MV-4-11 (cell line): Measurements from ENCODE around the gene STAU1.
A peak's percentile ranks its signal among the peaks of the same experiment; 100 is the strongest.
"Not testable (repeated sequence)": the region's sequence is repeated elsewhere in the genome, so short reads cannot be mapped to it uniquely, and the experiment has no call there.

Experiments used
- DNase-seq: peaks from one replicate; lab custom pipeline; 2025; lab: John Stamatoyannopoulos, UW

STAU1 gene

GRCh38 chr20:49203746-49204145 lies 15.6 kb upstream of the STAU1 start:
- no peak for DNase-seq

DNA sequence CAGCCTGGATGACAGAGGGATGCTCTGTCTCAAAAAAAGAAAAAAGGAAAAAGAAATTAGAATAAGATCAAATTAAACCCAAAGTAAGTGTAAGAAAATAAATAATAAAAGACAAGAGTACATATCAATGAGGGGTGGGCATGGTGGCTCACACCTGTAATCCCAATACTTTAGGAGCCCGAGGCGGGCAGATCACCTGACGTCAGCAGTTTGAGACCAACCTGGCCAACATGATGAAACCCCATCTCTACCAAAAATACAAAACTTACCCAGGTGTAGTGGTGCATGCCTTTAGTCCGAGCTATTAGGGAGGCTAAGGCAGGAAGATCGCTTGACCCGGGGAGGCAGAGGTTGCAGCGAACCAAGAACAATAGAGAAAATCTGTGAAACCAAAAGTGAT lies 14.9 kb upstream of the STAU1 start:
- no peak for DNase-seq

GRCh38 chr20:49199729-49200293 lies 11.7 kb upstream of the STAU1 start:
- DNase-seq: no peak

GRCh38 chr20:49192944-49193518 lies 4.9 kb upstream of the STAU1 start:
- not testable (repeated sequence) for DNase-seq

DNA sequence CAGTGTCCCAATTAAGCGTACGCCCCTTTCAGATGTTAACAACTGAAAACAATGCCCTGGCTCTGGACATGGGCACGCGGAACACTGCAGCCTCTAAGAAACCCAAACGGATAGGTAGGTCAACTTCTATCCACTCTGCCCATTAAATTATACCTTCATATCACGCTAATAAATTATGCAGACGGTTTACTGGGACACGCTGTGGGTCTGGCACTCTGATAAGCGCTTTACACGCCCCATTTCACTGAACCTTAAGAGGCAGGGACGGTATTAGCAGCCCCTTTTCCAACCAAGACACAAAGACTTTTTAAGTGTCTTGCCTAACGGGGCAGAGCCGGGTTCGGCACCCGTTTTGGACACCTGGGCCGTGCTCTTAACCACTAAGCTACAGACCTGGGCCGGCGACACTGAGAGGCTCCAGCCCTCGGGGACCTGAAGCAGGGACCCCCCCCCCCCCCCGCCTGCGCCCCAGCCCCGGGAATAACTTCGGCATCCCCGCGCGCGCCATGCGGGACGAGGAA lies 744 bp downstream of the STAU1 start:
- DNase-seq: no peak

GRCh38 chr20:49186535-49187329 lies 1.4 kb downstream of the STAU1 start:
- DNase-seq: peak; percentile 56

- DNase-seq: no peak
Measured at GRCh38 chr20:49185071-49185761, 2.9 kb downstream of the STAU1 start.

DNA sequence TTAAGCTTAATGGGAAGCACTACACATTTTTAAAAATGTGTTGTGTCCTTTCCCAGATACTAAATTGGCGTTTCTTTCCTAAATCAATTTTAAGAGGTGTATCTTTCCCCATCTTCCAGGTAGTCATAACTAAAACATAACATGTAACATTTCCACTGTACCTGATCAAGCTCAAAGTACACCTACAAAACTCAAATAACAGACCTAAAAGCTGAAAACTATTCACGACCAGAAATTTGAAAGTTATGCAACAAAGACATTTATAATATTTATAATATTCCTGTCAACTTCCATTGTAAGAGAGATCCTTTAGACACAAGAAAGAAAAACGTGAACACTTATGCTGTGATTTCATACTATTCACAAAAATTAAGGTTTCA lies 3.5 kb downstream of the STAU1 start:
- no peak for DNase-seq

DNA sequence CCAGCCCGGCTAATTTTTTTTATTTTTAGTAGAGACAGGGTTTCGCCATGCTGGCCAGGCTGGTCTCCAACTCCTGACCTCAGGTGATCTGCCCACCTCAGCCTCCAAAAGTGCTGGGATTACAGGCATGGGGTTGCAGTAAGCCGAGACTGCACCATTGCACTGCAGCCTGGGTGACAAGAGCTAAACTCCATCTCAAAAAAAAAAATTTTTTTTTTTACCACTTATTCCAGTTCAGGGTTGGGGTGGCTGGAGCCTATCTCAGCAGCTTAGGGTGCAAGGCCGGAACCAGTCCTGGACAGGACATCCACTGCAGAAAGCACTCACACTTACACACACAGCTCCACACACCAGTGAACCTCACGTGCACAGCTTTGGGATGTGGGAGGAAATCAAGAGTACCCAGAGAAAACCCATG lies 4.0 kb downstream of the STAU1 start:
- not testable (repeated sequence) for DNase-seq

GRCh38 chr20:49183444-49183843 lies 4.7 kb downstream of the STAU1 start:
- no peak for DNase-seq

- DNase-seq: no peak
Measured at GRCh38 chr20:49181265-49181877, 6.8 kb downstream of the STAU1 start.

DNA sequence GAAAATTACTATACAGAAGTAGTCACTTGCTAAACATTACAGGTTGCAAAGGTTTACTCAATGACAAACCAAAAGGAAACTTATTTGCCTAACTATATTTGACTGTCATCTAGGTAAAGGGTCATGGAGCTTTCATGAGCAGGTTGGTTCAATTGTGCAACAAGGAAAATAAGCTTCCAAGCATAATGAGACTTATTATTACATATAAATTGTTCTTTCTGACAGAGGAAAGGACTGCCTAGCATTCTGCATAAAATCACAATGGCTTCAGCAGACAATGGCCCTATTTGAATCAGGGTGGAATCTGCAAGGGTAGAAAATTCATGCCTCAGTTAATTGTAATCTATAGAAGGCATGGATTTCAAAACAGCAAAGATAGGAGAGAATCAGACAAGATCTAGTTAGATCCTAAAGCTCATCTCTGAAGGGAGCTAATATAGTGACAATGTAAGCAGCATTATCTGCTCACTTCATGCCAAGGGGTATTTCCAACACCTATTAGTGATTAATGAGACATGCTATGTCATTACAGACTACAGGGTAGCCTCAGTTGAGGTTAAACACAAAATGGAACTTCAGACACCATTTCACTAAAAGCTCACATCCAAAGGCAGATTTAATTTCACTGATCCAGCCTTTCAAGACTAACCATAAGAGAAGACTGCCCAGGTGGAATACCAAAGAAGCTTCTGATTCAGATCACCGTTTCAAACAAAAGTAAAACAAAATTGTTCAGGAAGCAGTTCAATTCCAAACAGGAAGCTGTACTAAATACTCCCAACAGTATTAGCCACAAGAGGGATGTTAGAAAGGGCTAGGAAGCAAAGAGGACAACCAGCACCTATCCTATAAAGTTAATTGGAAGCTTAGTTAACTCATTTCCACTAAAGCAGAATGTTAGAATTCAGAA lies 8.5 kb downstream of the STAU1 start:
- DNase-seq: no peak

DNA sequence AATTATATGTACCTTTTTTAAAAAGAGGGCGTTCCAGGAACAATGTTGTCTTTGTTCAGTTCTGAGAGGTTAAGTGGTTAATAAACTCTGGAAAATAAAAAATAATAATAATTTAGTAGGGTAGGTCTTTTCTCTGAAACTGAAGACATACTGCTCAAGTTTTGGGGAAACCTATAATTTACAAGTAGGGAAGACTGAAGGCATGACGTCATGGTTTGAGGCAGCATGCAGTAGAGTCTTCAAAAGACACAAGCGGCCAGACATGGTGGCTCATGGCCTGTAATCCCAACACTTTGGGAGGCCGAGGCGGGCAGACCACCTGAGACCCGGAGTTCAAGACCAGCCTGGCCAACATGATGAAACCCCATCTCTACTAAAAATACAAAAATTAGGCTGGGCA lies 14.0 kb downstream of the STAU1 start:
- DNase-seq: no peak

DNA sequence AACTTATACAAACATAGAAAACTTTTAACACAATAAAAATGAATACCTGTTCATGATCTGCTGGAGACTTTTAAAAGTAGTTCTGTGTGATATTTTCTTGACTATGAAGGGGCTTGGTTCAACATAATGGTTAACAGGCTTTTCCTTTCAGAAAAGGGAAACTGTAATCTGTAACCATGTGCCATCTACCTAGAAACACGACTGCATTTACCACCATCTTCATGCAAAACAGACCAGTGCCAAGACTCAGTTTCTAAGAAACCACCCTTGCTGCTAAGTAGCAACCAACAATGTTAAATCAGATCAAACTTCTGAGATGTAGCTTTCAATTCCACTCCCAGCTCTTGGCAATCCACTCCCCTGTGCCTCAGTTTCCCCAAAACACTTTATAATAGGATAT lies 15.7 kb downstream of the STAU1 start:
- no peak for DNase-seq

- DNase-seq: no peak
Measured at GRCh38 chr20:49171909-49172308, 16.2 kb downstream of the STAU1 start.

DNA sequence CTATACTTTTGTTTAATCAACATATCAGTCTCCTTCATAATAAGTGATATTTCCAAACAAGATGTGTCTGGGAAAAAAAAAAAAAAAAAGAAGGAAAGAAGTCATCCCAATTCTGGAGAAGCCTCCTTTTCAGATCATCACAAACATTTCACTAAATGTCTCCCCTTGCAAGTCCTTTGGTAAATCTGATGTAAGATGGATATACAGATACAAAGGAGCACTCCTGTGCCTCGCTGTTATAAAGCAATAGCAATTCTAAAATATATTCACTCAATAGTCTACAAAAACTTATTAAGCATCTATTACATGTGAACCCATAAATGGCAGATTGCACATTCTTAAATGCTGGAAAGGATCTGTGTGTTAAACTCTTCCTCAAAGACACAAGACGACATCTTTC lies 17.4 kb downstream of the STAU1 start:
- DNase-seq: no peak

DNA sequence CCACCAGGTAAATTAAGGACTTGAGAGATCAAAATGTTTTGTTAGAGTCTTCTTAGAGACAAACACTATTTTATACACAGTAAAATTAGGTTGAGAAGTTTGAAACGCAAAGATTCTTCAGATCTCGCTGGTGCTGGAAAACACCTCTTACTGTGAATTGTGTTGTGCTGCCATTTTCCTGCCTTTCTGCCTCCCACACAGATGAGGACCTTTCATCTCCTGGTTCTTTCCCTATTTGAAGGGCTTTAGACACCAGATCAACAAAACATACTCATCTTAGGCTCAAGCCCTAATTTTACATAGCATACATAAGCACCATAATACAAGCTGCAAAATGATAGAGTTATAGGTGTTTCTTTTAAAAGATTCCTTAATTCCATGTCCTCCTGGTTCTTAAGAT lies 18.6 kb downstream of the STAU1 start:
- no peak for DNase-seq

- not testable (repeated sequence) for DNase-seq
Measured at GRCh38 chr20:49168864-49169263, 19.3 kb downstream of the STAU1 start.

DNA sequence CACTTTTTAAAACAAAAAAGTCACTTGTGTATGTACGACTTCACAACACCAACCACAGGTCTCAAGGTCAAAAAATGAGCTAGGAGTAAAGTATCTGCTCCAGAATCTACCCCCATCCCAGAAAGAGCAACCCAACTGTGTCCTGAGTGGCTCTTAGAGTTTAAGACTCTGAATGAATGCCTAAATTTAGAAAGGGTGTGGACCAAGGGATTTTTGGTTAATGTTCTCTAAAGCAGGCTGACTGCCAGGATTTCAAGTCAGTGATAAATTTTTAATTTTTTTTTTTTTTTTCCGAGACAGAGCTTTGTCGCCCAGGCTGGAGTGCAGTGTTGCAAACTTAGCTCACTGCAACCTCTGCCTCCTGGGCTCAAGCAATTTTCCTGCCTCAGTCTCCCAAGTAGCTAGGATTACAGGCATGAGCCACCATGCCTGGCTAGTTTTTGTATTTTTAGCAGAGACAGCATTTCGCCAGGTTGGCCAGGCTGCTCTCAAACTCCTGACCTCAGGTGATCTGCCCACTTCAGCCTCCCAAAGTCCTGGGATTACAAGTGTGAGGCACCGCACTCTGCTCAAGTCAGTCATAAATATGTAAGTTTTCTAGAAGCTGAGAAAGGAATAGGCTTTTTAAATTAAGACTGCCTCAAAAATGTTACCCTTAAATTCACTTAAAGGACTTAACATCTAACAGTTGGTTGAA lies 20.2 kb downstream of the STAU1 start:
- no peak for DNase-seq
